NB4 (cell line): ENCODE data around the gene MPPED1.

Source experiments
- DNase-seq: peaks from one replicate; pipeline ENCODE4 v3.0.0; 2010; ENCODE audit warnings: low read depth
- H3K4me3 ChIP-seq: one replicate; pipeline ENCODE4 v1.5.1; 2011; ENCODE audit warnings: mild to moderate bottlenecking, low read depth, low read length, moderate library complexity
- MYC ChIP-seq: IDR thresholded peaks from 2 replicates; pipeline ENCODE4 v1.6.1; 2011; ENCODE audit warnings: low read depth, low read length
- POLR2A ChIP-seq: IDR thresholded peaks from 2 replicates; pipeline ENCODE4 v1.6.1; 2011; ENCODE audit warnings: mild to moderate bottlenecking; ENCODE audit not compliant: insufficient read length; ENCODE audit errors: extremely low read depth
- TF ChIP-seq, protein P1 (sequence below): IDR thresholded peaks from one replicate; pipeline ENCODE4 v1.5.1; 2012; ENCODE audit warnings: low read depth, low read length
- TF ChIP-seq, protein P2 (sequence below): IDR thresholded peaks from 2 replicates; pipeline ENCODE4 v1.6.1; 2011; ENCODE audit warnings: low read depth, low read length

The MPPED1 gene

DNA sequence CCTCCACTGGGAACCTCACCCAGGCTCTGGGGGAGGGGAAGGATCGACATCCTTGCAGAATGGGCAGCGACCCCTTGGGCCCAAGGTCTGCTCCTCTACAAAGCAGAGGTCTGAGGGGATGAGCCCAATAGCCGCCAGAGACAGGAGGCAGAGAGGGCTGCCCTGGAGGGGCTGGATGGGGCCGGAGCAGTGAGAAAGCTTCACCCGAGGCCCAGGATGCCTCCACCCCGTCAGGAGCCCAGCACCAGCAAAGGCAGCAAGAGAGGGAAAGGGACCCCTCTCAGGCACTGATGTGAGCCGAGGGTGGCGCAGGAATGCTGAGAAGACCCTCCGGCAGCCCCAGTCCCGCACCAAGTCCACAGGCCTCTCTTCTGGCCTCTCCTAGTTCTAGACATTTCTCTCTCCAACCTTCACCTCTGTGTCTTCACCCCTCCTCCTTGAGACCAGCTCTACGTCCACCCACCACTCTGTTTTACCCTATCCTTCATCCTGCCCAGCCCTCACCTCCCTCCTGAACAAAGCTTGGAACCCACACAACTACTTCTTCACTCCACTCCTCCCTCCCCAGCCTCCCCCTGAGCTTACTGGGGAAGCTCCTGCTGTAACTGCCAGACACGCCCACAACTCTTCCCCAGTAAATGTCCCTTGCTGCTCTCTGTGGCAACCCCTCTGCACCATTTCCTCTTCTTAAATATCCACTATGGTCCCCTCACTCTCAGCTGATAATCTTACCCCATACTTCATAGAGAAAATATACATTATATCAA, 131.9 kb downstream of the MPPED1 start:
- no peak overlapping the region for H3K4me3 ChIP-seq
- TF ChIP-seq, protein P1, sequence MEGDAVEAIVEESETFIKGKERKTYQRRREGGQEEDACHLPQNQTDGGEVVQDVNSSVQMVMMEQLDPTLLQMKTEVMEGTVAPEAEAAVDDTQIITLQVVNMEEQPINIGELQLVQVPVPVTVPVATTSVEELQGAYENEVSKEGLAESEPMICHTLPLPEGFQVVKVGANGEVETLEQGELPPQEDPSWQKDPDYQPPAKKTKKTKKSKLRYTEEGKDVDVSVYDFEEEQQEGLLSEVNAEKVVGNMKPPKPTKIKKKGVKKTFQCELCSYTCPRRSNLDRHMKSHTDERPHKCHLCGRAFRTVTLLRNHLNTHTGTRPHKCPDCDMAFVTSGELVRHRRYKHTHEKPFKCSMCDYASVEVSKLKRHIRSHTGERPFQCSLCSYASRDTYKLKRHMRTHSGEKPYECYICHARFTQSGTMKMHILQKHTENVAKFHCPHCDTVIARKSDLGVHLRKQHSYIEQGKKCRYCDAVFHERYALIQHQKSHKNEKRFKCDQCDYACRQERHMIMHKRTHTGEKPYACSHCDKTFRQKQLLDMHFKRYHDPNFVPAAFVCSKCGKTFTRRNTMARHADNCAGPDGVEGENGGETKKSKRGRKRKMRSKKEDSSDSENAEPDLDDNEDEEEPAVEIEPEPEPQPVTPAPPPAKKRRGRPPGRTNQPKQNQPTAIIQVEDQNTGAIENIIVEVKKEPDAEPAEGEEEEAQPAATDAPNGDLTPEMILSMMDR = no peak
- TF ChIP-seq MYC = no peak
- TF ChIP-seq, protein P2, sequence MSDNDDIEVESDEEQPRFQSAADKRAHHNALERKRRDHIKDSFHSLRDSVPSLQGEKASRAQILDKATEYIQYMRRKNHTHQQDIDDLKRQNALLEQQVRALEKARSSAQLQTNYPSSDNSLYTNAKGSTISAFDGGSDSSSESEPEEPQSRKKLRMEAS = no peak
- TF ChIP-seq POLR2A = no peak
- DNase-seq = peak; percentile 45

GRCh38 chr22:43544289-43544673, 132.5 kb downstream of the MPPED1 start:
- no peak for TF ChIP-seq MYC
- TF ChIP-seq POLR2A = no peak
- TF ChIP-seq, protein P2 = no peak
- TF ChIP-seq, protein P1 = no peak
- H3K4me3 ChIP-seq = no peak overlapping the region
- DNase-seq = no peak

DNA sequence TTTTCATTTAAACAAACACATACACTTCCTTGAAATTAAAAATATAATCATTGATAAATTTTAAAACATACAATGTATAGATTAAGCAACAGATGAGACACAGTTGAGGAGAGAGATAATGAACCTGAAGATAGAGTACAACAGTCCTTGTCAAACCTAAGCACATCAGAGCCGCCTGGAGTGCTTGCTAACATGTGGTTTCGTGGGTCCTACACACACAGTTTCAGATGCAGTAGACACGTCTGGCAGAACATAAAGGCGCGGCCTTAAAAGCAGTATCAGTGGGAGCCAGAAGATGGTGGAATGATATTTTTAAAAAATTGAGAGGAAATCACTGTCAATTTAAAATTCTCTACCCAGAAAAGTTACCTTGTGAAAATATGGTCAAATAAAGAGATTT, 134.4 kb downstream of the MPPED1 start:
- no peak overlapping the region for H3K4me3 ChIP-seq
- DNase-seq = no peak
- TF ChIP-seq, protein P2 = no peak
- TF ChIP-seq MYC = no peak
- TF ChIP-seq, protein P1 = no peak
- no peak for TF ChIP-seq POLR2A

GRCh38 chr22:43550024-43550620, 138.3 kb downstream of the MPPED1 start:
- H3K4me3 ChIP-seq = no peak overlapping the region
- TF ChIP-seq MYC (no peak), POLR2A (no peak)
- TF ChIP-seq, protein P2 = no peak
- TF ChIP-seq, protein P1 = no peak
- no peak for DNase-seq

- TF ChIP-seq, protein P1 = no peak
- no peak for TF ChIP-seq MYC
- TF ChIP-seq, protein P2 = no peak
- no peak for TF ChIP-seq POLR2A
- no peak overlapping the region for H3K4me3 ChIP-seq
- DNase-seq = no peak
These were observed 138.9 kb downstream of the MPPED1 start for GRCh38 chr22:43550672-43551071.
